Right hindlimb (tissue), 1 donor: Measurements from ENCODE around the gene TNIP2.
"Not testable (repeated sequence)": the region's sequence is repeated elsewhere in the genome, so short reads cannot be mapped to it uniquely, and the experiment has no call there.

Experiments
- DNase-seq: peaks from one replicate; pipeline ENCODE4 v3.0.0-alpha.2; 2018

Gene TNIP2

GRCh38 chr4:2767705-2768074 lies 11.6 kb upstream of the TNIP2 start:
- no peak for DNase-seq

GRCh38 chr4:2767046-2767704 lies 11.0 kb upstream of the TNIP2 start:
- no peak for DNase-seq

GRCh38 chr4:2765832-2766526 lies 9.8 kb upstream of the TNIP2 start:
- DNase-seq, result no peak

- DNase-seq, result no peak
Measured at GRCh38 chr4:2763511-2763967, 7.4 kb upstream of the TNIP2 start.

GRCh38 chr4:2762486-2763370 lies 6.6 kb upstream of the TNIP2 start:
- not testable (repeated sequence) for DNase-seq

GRCh38 chr4:2762048-2762447 lies 5.9 kb upstream of the TNIP2 start:
- no peak for DNase-seq

GRCh38 chr4:2761035-2761923 lies 5.1 kb upstream of the TNIP2 start:
- no peak for DNase-seq

- DNase-seq, result peak; percentile 41
Measured at GRCh38 chr4:2757426-2757825, 1.3 kb upstream of the TNIP2 start.

- DNase-seq, result no peak
Measured at GRCh38 chr4:2756691-2757350, 685 bp upstream of the TNIP2 start.

- no peak for DNase-seq
Measured at GRCh38 chr4:2754848-2755819, 1.0 kb downstream of the TNIP2 start.

GRCh38 chr4:2753436-2753835 lies 2.7 kb downstream of the TNIP2 start:
- no peak for DNase-seq

- DNase-seq, result no peak
Measured at GRCh38 chr4:2750719-2751605, 5.2 kb downstream of the TNIP2 start.

GRCh38 chr4:2746891-2747695 lies 9.0 kb downstream of the TNIP2 start:
- DNase-seq, result no peak

GRCh38 chr4:2745981-2746806 lies 9.9 kb downstream of the TNIP2 start:
- DNase-seq, result no peak

- no peak for DNase-seq
Measured at GRCh38 chr4:2745516-2745915, 10.6 kb downstream of the TNIP2 start.

- DNase-seq, result no peak
Measured at GRCh38 chr4:2744576-2745270, 11.4 kb downstream of the TNIP2 start.
